ENCODE data around the gene ARHGAP26.

- TF ChIP-seq, protein P1, sequence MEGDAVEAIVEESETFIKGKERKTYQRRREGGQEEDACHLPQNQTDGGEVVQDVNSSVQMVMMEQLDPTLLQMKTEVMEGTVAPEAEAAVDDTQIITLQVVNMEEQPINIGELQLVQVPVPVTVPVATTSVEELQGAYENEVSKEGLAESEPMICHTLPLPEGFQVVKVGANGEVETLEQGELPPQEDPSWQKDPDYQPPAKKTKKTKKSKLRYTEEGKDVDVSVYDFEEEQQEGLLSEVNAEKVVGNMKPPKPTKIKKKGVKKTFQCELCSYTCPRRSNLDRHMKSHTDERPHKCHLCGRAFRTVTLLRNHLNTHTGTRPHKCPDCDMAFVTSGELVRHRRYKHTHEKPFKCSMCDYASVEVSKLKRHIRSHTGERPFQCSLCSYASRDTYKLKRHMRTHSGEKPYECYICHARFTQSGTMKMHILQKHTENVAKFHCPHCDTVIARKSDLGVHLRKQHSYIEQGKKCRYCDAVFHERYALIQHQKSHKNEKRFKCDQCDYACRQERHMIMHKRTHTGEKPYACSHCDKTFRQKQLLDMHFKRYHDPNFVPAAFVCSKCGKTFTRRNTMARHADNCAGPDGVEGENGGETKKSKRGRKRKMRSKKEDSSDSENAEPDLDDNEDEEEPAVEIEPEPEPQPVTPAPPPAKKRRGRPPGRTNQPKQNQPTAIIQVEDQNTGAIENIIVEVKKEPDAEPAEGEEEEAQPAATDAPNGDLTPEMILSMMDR (IDR thresholded peaks at IDR 0.05): no peak
- no peak for TF ChIP-seq POLR2A (IDR thresholded peaks at IDR 0.05; ENCODE audit: low read depth)
- TF ChIP-seq EP300 (IDR thresholded peaks at IDR 0.05): no peak
- TF ChIP-seq POLR2AphosphoS5 (IDR thresholded peaks at IDR 0.05): peak; percentile 20 to 24
Measured at GRCh38 chr5:142906863-142907671, 136.9 kb downstream of the ARHGAP26 start.
